ENCODE results near the gene TGIF1.

Gene TGIF1

DNA sequence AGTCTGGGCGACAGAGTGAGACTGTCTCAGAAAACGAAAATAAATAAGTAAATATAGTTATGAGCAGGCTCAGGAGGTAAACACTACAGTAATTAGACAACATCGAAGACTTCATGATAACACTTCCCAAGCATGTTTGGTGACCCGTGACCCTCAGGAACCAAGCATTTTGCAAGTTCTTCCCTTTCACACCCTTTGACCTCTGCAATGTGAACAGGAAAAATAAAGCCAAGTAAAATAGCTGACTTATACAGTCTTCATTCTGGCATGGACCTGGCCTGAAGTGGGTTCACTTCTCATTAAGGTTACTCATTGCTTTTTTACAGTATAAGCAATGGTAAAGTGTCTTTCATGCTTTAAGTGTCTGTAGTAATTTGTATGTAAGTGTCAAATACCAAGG is 15.3 kb upstream of the TGIF1 start:
- no peak for DNase-seq (ENCODE audit: low spot score)

DNA sequence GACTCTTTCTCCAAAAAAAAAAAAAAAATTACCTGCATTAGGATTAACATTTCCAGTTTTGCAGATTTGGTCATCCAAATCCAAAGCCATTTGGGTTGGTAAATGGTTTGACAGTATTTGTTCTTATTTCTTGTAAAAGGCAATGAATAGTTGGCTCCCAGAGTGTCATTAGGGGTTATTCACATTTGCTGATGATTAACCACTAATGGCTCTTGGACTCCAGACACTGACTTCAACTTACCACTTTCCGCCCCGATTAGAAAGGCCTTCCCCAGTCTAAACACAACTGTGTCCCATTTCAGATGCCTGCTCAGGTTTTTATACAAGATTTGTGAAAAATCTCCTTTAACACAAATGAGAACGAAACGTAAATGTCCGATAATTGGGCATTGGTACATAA is 9.6 kb upstream of the TGIF1 start:
- no peak for DNase-seq (ENCODE audit: low spot score)

DNA sequence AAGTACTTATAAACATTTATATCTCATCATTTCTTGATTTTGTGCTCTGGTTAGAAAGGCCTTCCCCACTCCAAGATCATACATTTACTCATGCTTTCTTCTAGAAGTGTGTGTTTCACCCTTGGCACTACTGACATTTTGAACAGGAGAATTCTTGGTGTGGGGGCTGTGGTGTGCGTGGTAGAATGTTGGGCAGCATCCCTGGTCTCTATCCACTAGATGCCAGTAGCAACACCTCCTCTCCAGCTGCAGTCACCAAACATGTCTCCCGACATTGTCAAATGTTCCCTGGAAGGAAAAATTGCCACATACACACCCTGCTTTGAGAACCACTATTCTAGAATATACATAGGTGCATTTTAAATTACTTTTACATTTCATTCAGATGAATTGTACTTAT is 8.7 kb upstream of the TGIF1 start:
- DNase-seq (ENCODE audit: low spot score), result peak; percentile 52

DNA sequence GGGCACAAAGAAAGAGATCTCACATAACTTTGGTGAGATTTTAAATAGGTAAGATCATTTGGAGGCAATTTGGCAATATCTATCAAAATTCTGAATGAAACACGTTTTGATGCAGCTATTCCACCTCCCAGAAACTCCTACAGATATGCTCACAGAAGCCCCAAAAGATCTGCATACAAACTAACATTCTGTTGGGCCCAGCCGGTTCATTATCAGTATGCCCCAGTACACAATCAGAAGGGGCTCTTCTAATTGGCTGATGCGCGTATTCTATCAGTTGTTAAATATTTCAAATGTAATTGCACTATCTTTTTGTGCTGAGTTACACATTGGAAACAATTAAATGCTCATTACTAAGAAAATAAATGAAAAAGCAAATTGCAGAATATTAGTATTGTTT is 7.1 kb upstream of the TGIF1 start:
- DNase-seq (ENCODE audit: low spot score), result no peak

DNA sequence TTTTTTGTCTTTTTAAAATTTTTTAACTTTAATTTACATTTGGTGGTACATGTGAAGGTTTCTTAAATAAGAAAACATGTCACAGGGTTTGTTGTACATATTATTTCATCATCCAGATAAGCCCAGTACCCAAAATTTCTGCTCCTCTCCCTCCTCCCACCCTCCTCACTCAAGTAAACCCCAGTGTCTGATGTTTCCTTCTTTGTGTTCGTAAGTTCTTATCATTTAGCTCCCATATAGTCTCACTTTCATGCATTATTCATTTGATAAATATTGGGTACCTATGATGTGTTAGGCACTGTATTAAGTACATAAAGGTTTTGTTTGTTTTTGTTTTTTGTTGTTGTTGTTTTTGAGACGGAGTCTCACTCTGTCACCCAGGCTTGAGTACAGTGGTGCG is 5.7 kb upstream of the TGIF1 start:
- DNase-seq (ENCODE audit: low spot score), result no peak

DNA sequence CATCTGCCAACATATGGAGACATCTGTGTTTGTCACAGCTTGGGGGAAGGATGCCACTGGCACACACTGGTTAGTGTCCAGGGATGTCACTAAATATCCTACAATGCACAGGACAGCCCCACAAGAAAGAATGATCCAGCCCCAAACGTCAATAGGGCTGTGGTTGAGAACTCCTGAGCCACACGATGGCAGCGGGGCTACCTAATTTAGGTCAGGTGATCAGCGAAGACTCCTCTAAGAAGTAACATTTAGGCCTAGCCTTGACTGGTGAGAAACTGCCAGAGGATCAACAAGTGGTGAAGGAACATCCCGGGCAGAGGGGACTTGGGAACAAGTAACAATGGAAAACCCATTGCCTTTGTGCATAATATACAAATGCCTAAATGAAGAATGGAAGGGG is 5.0 kb upstream of the TGIF1 start:
- no peak for DNase-seq (ENCODE audit: low spot score)

DNA sequence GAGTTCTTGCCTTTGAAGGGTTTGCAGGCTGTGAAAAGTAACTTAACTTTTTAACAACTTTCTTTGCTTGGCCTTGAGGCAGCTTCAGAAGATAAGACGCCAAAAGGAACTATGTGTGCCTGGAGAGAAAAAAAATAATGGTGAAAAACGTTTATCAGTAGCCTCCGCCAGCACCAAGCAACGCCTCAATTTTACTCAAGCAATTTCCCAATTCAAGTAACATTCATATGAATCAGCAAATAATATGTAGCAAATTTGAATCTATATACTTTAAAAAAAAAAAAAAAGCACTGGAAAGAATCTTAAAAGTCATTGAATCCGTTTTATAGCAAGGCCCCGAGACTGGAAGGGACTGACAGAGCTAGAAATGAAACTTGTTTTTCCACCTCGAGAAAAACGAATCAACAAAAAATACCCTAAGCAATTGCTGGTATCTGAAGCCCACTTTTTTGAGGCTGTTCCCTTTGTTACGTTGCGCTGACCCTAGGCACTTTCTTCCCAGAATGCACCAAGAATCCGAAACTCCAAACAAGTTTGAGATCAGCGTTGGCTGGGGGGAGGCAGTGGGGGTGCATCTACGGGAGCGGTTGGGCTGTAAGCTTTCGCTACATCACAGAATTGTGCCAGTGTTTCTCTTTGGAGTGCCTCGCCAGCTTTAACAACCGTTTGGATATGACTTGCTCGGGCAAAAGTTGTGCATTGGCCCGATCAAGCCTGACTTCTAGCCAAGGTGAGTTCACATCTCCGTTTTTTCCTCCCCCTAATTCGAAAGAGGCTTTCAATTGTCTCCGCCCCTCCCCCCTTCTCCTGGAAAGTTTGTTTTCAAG is 2.7 kb upstream of the TGIF1 start:
- no peak for DNase-seq (ENCODE audit: low spot score)

DNA sequence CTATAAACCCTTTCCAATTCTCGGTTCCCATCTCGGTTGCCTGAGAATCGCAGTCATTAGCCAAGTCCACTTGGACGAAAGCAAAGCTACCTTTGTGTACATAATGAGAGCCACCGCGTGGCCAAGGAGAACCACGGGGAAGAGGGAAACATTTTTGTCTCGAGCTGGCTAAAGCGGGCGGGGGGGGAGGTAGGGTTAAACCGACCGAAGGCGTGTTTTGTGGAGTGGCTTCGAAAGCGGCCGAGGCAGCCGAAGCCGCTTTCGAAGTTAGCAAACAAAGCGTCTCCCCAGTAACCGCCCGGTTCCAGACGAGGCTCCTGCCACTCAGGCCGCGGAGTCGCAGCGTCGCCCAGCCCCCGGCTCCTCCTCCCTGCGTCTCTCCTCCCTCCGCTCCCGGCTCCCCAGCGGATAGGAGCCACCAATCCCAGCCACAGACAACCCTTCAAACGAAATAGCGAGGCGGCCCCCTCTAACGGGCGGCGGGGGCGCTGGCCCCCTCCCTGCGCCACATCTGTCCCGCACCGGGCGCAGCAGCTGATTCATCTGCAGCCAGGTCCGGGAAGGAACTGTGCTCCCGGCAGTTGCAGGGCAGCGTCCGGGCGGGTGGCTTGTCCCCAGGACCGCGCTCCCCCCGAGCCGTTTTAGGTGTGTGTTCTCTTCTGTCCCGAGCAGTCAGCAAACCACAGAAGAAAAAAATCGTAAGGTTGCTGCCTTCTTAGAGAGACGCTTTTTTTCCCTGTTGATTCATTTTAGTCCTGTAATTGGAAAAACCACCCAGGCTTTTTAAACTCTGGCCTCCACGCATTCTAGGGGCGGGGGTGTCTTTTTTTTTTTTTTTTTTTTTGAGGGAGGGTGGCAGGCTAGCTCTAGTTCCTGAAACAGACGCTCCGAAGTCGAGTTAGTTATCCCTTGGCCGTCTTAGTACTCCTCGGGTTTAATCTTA is 1.8 kb upstream of the TGIF1 start:
- DNase-seq (ENCODE audit: low spot score), result peak; percentile 82

DNA sequence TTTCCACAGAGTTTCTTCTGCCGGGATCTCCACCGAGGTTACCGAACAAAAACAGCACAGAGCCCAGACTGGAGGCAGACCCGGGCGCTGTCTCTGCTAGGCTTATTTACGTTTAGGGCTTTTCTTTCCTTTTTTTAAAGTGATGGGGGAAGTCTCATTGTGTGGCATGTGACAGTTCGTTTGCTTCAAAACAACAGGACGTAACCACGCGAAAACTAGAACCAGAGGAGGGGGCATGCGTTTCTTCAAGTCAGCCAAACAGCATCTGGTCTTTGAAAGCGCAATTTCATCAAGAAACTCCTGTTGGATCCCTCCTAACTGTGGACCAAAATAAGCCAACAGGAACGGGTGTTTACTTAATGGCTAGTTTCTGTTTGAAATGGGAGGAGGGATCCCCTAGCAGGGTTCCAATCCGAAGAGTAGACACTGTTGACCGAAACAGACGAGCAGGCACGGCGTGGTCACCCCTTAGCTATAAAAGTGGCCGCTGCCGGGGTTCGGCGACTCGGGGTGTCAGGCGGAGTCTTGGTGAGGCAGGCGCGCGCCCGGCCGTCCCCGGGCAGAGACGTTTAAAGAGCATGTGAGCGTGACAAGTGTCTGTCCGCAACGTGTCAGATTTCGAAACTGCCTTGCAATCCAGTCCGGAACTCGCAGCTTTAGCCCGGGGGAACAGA is 997 bp upstream of the TGIF1 start:
- DNase-seq (ENCODE audit: low spot score), result no peak

DNA sequence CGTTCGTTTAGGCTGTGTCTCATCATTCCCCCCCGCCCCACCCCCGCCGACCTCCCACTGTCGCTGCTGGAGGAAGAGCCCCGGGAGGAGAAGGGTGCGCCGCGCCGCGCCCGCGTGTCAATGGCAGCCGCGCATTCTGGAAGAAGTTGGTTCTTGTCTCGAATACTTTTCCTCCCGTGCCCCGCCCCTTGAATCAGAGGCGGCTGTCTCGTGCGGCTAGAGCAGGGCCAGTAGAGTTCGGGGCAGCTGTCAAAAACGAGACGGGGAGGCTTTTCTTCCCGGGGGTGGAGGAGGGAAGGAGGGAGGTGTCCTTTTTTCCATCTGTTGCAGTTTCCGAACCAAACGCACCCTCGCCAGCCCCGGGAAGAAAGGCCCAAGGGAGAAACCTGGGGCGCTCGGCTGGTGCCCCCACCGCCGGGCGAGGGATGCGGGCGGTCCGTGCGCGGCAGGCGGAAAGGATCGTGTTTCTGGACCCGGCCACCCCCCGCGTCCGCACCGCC is 410 bp upstream of the TGIF1 start:
- no peak for DNase-seq (ENCODE audit: low spot score)

DNA sequence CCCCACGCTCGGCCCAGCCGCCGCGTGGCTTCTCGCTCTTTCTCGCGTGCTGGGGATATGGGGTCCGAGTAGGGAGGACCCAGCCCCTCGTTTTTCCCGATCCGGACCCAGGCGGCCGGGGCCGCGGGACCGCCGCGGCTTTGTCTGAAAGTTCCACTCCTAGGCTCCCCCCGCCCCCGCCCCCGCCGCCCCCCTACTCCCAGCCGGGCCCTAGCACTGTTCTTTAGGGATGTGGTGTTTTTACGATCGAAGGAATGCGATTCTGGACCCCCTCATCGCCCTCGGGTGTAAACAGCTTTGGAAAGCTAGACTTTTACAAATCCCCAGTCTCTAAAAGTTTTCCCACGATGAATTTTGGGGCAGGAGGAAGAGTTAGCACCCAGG is 819 bp downstream of the TGIF1 start:
- DNase-seq (ENCODE audit: low spot score), result no peak

DNA sequence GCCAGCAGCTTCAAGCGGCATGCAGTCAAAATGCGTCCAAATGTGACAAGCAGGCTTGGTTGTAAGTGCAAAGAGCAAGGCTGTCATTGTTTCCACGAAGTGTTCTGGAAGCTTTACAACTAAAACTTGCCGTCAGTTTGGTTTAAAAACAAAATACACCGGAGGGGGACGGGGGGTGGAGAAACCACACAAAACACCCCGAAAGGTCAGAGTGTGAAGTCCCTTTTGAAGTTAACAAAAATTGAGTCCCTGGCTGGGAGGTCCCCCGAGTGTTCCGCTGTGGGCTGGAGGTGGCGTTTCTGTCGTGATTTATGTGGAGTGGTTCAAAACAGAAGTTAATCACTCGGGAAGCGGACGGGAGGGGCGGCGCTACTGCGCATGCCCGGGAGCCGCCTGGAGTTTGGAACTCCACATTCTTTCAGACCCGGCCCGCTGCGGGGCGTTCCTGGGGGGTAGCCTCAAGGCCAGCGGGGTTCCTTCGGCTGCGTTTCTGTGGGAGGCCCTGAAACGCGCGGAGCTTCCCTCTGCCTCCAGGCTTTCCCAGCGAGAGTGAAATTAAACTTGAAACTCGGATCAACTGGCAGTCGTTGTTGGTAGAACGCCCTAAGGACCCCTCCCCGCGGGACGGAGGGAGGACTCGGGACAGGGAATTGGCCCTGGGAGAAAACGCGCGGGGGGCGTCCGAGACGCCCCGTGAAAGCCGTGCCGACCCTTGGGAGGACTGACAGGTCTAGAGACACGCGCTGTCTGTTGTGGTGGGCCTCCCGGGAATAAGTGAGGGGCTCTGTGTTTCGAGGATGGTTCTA is 1.4 kb downstream of the TGIF1 start:
- DNase-seq (ENCODE audit: low spot score), result peak; percentile 72

DNA sequence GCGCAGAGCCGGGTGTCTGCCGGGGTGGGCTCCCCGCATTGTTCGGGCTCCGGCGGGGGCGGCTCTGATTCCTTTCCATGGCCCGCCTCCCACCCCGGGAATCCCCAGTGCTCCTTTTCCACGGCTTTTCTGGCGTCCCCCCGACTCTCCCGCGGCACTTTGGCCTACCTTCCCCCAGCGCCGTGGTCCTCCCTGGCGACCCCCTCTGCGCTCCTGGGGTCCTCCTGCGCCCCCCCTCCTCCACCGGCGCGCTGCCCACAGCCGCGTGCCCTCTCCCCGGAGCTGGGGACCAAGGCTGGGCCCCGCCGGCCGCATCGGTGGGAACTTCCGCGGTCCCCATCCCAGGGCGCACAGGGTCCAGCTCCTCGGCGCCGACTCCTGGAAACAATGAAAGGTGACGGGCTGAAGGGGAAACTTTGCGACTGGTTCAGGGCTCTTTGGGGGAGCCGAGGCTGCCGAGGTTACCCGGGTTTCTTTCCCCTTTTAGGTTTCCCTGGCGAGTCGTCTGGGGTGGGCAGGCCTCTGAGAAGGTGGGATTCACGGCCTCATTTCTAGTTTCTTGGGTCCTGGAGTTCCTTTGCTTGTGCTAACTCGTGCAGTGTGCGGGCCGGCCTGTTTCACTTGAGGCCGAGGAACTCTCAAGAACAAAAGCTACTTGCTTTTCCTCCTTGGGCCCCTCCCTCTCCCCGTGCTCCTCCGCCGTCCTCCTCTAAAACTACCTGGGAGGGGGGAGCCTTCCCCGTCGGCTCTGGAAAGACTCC is 2.2 kb downstream of the TGIF1 start:
- DNase-seq (ENCODE audit: low spot score), result no peak

DNA sequence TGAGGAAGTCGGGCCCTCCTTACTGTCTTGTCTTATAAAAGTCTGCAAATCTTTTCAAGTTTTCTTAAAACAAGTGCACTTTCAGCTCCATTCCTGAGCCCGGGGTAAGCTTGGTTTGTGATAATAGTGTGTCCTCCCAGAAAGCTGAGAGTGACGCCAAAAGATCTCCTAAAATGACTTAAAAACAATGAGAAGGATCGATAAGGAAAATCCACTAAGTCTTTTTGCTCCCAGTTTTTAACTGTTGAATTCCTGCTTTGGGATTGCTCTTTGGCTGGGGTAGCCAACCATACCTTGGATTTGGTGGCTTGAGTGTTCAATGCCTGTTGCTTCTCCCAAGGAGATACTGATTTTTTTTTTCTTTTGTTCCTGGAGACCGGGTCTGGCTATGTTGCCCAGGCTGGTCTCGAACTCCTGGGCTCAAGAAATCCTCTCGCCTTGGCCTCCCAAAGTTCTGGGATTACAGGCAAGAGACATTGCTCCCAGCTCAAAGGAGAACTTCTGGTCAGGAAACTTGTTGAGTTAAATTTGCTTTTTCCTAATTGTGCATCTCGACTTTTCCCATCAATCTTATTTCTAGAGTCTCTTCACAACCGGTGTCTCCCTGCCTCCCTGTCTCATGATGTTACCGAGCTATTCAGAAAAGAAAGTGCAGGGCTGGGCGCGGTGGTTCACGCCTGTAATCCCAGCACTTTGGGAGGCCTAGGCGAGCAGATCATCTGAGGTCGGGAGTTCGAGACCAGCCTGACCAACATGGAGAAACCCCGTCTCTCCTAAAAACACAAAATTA is 3.0 kb downstream of the TGIF1 start:
- no peak for DNase-seq (ENCODE audit: low spot score)

DNA sequence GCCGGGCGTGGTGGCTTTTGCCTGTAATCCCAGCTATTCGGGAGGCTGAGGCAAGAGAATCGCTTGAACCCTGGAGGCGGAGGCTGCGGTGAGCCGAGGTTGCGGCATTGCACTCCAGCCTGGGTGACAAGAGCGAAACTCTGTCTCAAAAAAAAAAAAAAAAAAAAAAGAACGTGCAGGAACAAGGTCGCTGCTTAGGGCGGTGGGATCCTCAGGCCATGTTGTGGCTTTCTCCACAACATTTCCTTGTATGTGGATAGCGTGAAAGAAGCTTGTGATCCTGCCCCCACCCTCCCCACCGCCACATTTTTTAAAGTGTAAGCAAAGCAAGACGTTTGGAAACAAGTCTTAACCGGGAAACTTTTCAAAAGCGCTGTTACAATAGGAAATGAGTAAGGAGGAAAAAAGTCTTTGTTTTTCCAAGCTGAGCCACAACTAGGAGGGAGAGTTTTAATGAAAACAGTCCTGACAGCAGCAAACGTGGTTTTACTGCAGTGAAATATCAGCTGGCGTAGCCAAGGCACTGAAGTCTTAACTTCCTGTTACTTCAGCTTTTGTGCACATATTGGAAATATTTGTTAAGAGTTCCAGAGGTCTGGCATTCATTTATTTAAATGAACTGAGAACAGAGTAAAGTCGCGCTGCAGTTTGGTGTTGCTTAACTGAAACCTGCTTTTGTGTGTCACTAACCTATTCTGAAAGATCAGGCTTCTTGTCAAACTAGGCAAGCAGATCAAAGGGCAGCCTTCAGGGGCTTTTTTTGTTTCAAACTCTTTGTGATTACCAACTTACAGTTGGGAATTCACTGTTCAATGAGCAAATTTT is 3.8 kb downstream of the TGIF1 start:
- DNase-seq (ENCODE audit: low spot score), result no peak

DNA sequence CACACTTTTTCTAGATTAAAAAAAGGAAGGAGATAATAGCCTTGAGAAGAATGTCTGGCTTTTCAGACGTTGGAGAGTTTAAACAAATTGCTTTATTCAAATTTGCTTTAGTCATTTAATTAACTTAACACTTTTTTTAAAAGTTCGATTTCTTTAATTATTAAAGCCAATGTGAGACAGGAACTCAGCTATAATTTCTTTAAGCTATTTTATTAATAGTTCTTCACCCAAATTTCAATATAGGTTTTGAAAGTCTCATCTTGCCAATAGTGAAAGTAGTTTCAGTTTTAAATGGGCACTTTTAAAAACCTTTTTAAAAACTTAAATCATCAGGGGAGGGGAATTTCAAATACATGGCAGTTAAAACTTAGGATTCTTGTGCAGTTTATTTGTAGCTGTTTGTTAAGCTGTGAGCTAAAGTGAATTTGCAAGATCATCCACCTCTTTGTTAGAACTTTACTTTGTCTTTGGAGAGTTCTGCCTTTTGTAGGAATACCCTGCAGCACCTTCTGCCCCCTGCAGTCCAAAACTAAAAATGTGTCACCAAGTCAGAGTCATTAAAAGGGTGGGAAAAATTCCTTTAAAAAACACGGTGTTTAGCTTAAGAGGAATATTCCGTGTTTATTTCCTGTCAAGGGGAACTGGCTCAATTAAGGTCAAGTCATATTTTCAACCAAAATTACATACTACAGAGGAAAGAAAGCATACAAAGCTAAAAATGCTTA is 4.6 kb downstream of the TGIF1 start:
- DNase-seq (ENCODE audit: low spot score), result no peak

DNA sequence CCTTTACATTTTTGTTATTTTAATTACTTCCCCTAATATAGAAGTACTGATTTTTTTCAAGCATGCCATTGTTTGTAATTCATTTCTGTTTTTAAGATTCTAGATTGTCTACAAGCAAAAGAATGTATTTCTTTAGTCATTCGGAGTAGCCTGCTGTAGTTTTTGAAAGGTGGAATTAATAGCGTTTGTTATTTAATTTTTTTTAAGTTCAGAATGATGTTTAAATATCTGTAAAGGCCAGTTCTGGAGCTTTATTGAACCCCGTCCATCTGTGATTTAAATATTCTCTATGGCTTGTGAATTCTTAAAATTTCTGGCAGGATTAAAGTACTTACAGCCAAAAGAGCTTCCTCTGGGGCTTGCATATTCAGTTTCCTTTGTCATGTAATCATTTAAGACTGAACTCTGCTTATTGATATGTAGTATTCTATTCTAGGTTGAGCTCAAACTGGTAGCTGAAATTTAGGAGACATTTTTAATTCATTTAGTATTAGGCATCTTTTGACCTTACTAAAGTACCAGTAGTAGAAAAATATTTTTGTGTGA is 5.2 kb downstream of the TGIF1 start:
- no peak for DNase-seq (ENCODE audit: low spot score)

All from iPS-NIHi11 (cell line).